ENCODE measurements around the gene TMEM135.
"Not testable (repeated sequence)": the region's sequence is repeated elsewhere in the genome, so short reads cannot be mapped to it uniquely, and the experiment has no call there.

The TMEM135 gene

GRCh38 chr11:87037450-87038234, at the start of gene TMEM135:
TSS of gene TMEM135 (plus strand) at chr11:87037934. CDS start at chr11:87038046, 112 bp downstream.
- peak; percentile 90 for DNase-seq

- DNase-seq = no peak
Observed at GRCh38 chr11:86988351-86988881, 49.3 kb upstream of the TMEM135 start.

GRCh38 chr11:86990031-86990430, 47.7 kb upstream of the TMEM135 start:
- no peak for DNase-seq

- DNase-seq = no peak
Observed at GRCh38 chr11:86990515-86990914, 47.2 kb upstream of the TMEM135 start.

- no peak for DNase-seq
Observed at GRCh38 chr11:86991341-86991740, 46.4 kb upstream of the TMEM135 start.

- not testable (repeated sequence) for DNase-seq
Observed at GRCh38 chr11:86992340-86992739, 45.4 kb upstream of the TMEM135 start.

GRCh38 chr11:86993031-86993430, 44.7 kb upstream of the TMEM135 start:
- DNase-seq = no peak

- no peak for DNase-seq
Observed at GRCh38 chr11:86996953-86997570, 40.7 kb upstream of the TMEM135 start.

GRCh38 chr11:86999388-86999787, 38.3 kb upstream of the TMEM135 start:
- DNase-seq = no peak

GRCh38 chr11:86999859-87000753, 37.6 kb upstream of the TMEM135 start:
- no peak for DNase-seq

GRCh38 chr11:87002918-87003317, 34.8 kb upstream of the TMEM135 start:
- DNase-seq = no peak

- not testable (repeated sequence) for DNase-seq
Observed at GRCh38 chr11:87004281-87004680, 33.5 kb upstream of the TMEM135 start.

GRCh38 chr11:87005569-87005921, 32.2 kb upstream of the TMEM135 start:
- DNase-seq = no peak

- no peak for DNase-seq
Observed at GRCh38 chr11:87006035-87006434, 31.7 kb upstream of the TMEM135 start.

GRCh38 chr11:87007963-87008362, 29.8 kb upstream of the TMEM135 start:
- no peak for DNase-seq

GRCh38 chr11:87012089-87012488, 25.6 kb upstream of the TMEM135 start:
- no peak for DNase-seq

GRCh38 chr11:87012673-87013072, 25.1 kb upstream of the TMEM135 start:
- DNase-seq = no peak

GRCh38 chr11:87013912-87014825, 23.6 kb upstream of the TMEM135 start:
- no peak for DNase-seq

GRCh38 chr11:87015645-87016044, 22.1 kb upstream of the TMEM135 start:
- DNase-seq = no peak

GRCh38 chr11:87019613-87020271, 18.0 kb upstream of the TMEM135 start:
- DNase-seq = no peak

GRCh38 chr11:87020336-87020735, 17.4 kb upstream of the TMEM135 start:
- no peak for DNase-seq
